Hepatocyte (in vitro differentiated cells): ENCODE measurements around the gene IKBKG. TPM values are rescaled to one million over a fixed set of nuclear protein-coding genes. Genes with fewer than 3 reads are reported as not detected.
A peak's percentile ranks its signal among the peaks of the same experiment; 100 is the strongest.
"Not testable (repeated sequence)": the region's sequence is repeated elsewhere in the genome, so short reads cannot be mapped to it uniquely, and the experiment has no call there.

Source experiments
- DNase-seq: peaks from one replicate; pipeline ENCODE4 v3.0.0-alpha.2; 2016; ENCODE audit warnings: low spot score
- H2AFZ ChIP-seq: fragments of 200-600 bp; sonication (generic); 2 replicates; pipeline ENCODE4 v1.6.0; 2016; ENCODE audit warnings: antibody characterized with exemption, mild to moderate bottlenecking
- H3K27ac ChIP-seq: fragments of 200-600 bp; sonication (generic); 2 replicates; pipeline ENCODE4 v1.5.1; 2016; ENCODE audit warnings: mild to moderate bottlenecking
- H3K27me3 ChIP-seq: fragments of 200-600 bp; sonication (generic); 2 replicates; pipeline ENCODE4 v1.6.1; 2016
- H3K36me3 ChIP-seq: fragments of 200-600 bp; sonication (generic); replicated peaks from 2 replicates; pipeline ENCODE4 v1.5.1; 2016; ENCODE audit warnings: low read depth; ENCODE audit not compliant: insufficient read depth
- H3K4me1 ChIP-seq: fragments of 200-600 bp; sonication (generic); 2 replicates; pipeline ENCODE4 v1.5.1; 2016; ENCODE audit warnings: mild to moderate bottlenecking, moderate library complexity; ENCODE audit not compliant: insufficient read depth
- H3K4me2 ChIP-seq: fragments of 200-600 bp; sonication (generic); 2 replicates; pipeline ENCODE4 v1.6.0; 2016
- H3K4me3 ChIP-seq: fragments of 200-600 bp; sonication (generic); 2 replicates; pipeline ENCODE4 v1.5.1; 2016; ENCODE audit warnings: mild to moderate bottlenecking
- H3K79me2 ChIP-seq: fragments of 200-600 bp; sonication (generic); 2 replicates; pipeline ENCODE4 v1.6.0; 2017; ENCODE audit warnings: mild to moderate bottlenecking
- H3K9me2 ChIP-seq: fragments of 200-600 bp; sonication (generic); replicated peaks from 2 replicates; pipeline ENCODE4 v1.6.0; 2017; ENCODE audit warnings: mild to moderate bottlenecking; ENCODE audit not compliant: insufficient read depth
- H3K9me3 ChIP-seq: fragments of 200-600 bp; sonication (generic); 2 replicates; pipeline ENCODE4 v1.5.1; 2016; ENCODE audit warnings: low read depth, mild to moderate bottlenecking
- H4K20me1 ChIP-seq: fragments of 200-600 bp; sonication (generic); 2 replicates; pipeline ENCODE4 v1.6.0; 2016; ENCODE audit warnings: mild to moderate bottlenecking; ENCODE audit not compliant: insufficient read depth, poor library complexity, severe bottlenecking
- CTCF ChIP-seq: fragments of 200-600 bp; sonication (generic); IDR thresholded peaks from 2 replicates; pipeline ENCODE4 v1.5.1; 2016; ENCODE audit warnings: antibody characterized with exemption, mild to moderate bottlenecking; ENCODE audit not compliant: poor library complexity
- EZH2 ChIP-seq: fragments of 200-600 bp; sonication (generic); IDR thresholded peaks from 2 replicates; pipeline ENCODE4 v1.6.1; 2016; ENCODE audit warnings: antibody characterized with exemption, mild to moderate bottlenecking, borderline replicate concordance
- EZH2phosphoT487 ChIP-seq: fragments of 200-600 bp; sonication (generic); IDR thresholded peaks from one replicate; pipeline ENCODE4 v1.6.1; 2018; ENCODE audit warnings: antibody characterized with exemption, mild to moderate bottlenecking, low read depth, moderate library complexity; ENCODE audit not compliant: unreplicated experiment, severe bottlenecking
- WGBS: methylation state at CpG from one replicate; pipeline ENCODE4 v1.1.6; 2016; ENCODE audit warnings: low lambda C conversion rate; ENCODE audit errors: missing lambda C conversion rate; 5-methylcytosine and 5-hydroxymethylcytosine counted together
- polyA plus RNA-seq: library from polyadenylated mRNA; unstranded; fragments of >200 nt; fragmentation: Nextera tagmentation; extraction: Ambion mirVana; gene quantifications from 2 replicates; pipeline ENCODE4 v1.2.1, GENCODE V29; 2016
- total RNA-seq: library from RNA; depleted of rRNA; stranded (reverse); fragments of >200 nt; gene quantifications from 2 replicates; pipeline ENCODE4 v1.2.3, GENCODE V29; 2014

The IKBKG gene
- total RNA-seq (19.7 and 21.4 TPM in 2 replicates), polyA plus RNA-seq (30.7 and 32.9 TPM in 2 replicates)

- H3K9me3 ChIP-seq = no peaks in the 10 kb centered on the region
- H4K20me1 ChIP-seq = no peaks in the 10 kb centered on the region
- TF ChIP-seq EZH2 (no peak), EZH2phosphoT487 (no peak), CTCF (no peak)
- peak within 1 kb of the TSS; percentile 99 for H3K27ac ChIP-seq
- 50% methylated on average over 62 of the region's 69 CpGs for WGBS
- H3K27me3 ChIP-seq = no peaks in the 10 kb centered on the region
- peaks cover 39% of the 10 kb centered on the region for H3K79me2 ChIP-seq
- peaks cover 3% of the 10 kb centered on the region for H3K4me1 ChIP-seq
- peak within 1 kb of the TSS; percentile 63 for H2AFZ ChIP-seq
- H3K4me2 ChIP-seq = peak within 1 kb of the TSS; percentile 86
- peak within 1 kb of the TSS; percentile 73 for H3K4me3 ChIP-seq
- peak; percentile 93 for DNase-seq
- H3K36me3 ChIP-seq = no peaks in the 10 kb centered on the region
- H3K9me2 ChIP-seq = no peaks in the 10 kb centered on the region
Observed at GRCh38 chrX:154547245-154548027, at the start of gene IKBKG. TSS of gene IKBKG (plus strand) at chrX:154547620. CDS start at chrX:154552003, 4,383 bp downstream.

- WGBS = 89% methylated on average over 7 of the region's 7 CpGs
- not testable (repeated sequence) for H3K4me1 ChIP-seq, DNase-seq, H2AFZ ChIP-seq, H4K20me1 ChIP-seq, H3K9me3 ChIP-seq, H3K36me3 ChIP-seq, H3K4me3 ChIP-seq, H3K79me2 ChIP-seq, H3K27ac ChIP-seq, H3K27me3 ChIP-seq, H3K4me2 ChIP-seq, H3K9me2 ChIP-seq
Observed at GRCh38 chrX:154501423-154501822, 46.0 kb upstream of the IKBKG start.

- no peak overlapping the region for H3K4me2 ChIP-seq
- H3K27ac ChIP-seq = no peak overlapping the region
- DNase-seq = no peak
- H4K20me1 ChIP-seq = no peaks in the 10 kb centered on the region
- H3K9me2 ChIP-seq = no peaks in the 10 kb centered on the region
- no peak overlapping the region for H3K4me3 ChIP-seq
- H2AFZ ChIP-seq = no peak overlapping the region
- H3K4me1 ChIP-seq = no peaks in the 10 kb centered on the region
- H3K79me2 ChIP-seq = no peaks in the 10 kb centered on the region
- TF ChIP-seq EZH2 (no peak), CTCF (no peak), EZH2phosphoT487 (no peak)
- no peaks in the 10 kb centered on the region for H3K36me3 ChIP-seq
- no peaks in the 10 kb centered on the region for H3K27me3 ChIP-seq
- 78% methylated on average over 8 of the region's 8 CpGs for WGBS
- no peaks in the 10 kb centered on the region for H3K9me3 ChIP-seq
Observed at GRCh38 chrX:154502098-154502497, 45.3 kb upstream of the IKBKG start.

- no peaks in the 10 kb centered on the region for H3K9me3 ChIP-seq
- H4K20me1 ChIP-seq = no peaks in the 10 kb centered on the region
- no peaks in the 10 kb centered on the region for H3K9me2 ChIP-seq
- no peak overlapping the region for H3K4me3 ChIP-seq
- H3K4me2 ChIP-seq = no peak overlapping the region
- H2AFZ ChIP-seq = no peak overlapping the region
- no peak overlapping the region for H3K27ac ChIP-seq
- no peaks in the 10 kb centered on the region for H3K4me1 ChIP-seq
- no peaks in the 10 kb centered on the region for H3K27me3 ChIP-seq
- no peaks in the 10 kb centered on the region for H3K36me3 ChIP-seq
- TF ChIP-seq EZH2phosphoT487 (no peak), CTCF (no peak), EZH2 (no peak)
- DNase-seq = no peak
- no peaks in the 10 kb centered on the region for H3K79me2 ChIP-seq
- 91% methylated on average over 3 of the region's 3 CpGs for WGBS
Observed at GRCh38 chrX:154502989-154503388, 44.4 kb upstream of the IKBKG start.
